ENCODE data around the gene SERPINA1. TPM values are rescaled to one million over a fixed set of nuclear protein-coding genes. Genes with fewer than 3 reads are reported as not detected.
"Not testable (repeated sequence)": the region's sequence is repeated elsewhere in the genome, so short reads cannot be mapped to it uniquely, and the experiment has no call there.

SERPINA1 gene
- 0.56 TPM for polyA plus RNA-seq (2013, experiment 1 of 4)
- 0.34 TPM for polyA plus RNA-seq (2013, experiment 2 of 4)
- 1.7 TPM for polyA plus RNA-seq (2013, experiment 3 of 4)
- polyA plus RNA-seq (2013, experiment 4 of 4): 1.1 TPM

- Histone ChIP-seq H3K27ac (ENCODE audit: insufficient read depth, low read depth, low read length, poor library complexity, severe bottlenecking) (no peak within 1 kb of the TSS), H3K4me1 (ENCODE audit: control insufficient read depth, insufficient read depth, low read length) (peaks cover 5% of the 10 kb centered on the region), H3K27me3 (ENCODE audit: control insufficient read depth, insufficient read depth, low read length, poor library complexity, severe bottlenecking) (no peaks in the 10 kb centered on the region), H3K9me3 (ENCODE audit: control insufficient read depth, low read length) (no peaks in the 10 kb centered on the region), H3K4me3 (ENCODE audit: insufficient read depth, low read depth, low read length) (no peak within 1 kb of the TSS), H3K36me3 (ENCODE audit: control insufficient read depth, insufficient read depth, low read length) (no peaks in the 10 kb centered on the region)
- 87 to 91% methylated on average over 18 of the region's 18 CpGs for WGBS, 2 experiments
These were observed at the start of gene SERPINA1 for GRCh38 chr14:94388384-94389103. SERPINA1 (minus strand) TSS chr14:94388602; CDS start chr14:94383237, 5,365 bp downstream.

- Histone ChIP-seq H3K4me3 (ENCODE audit: insufficient read depth, low read depth, low read length) (no peak overlapping the region), H3K27me3 (ENCODE audit: control insufficient read depth, insufficient read depth, low read length, poor library complexity, severe bottlenecking) (no peaks in the 10 kb centered on the region), H3K27ac (ENCODE audit: insufficient read depth, low read depth, low read length, poor library complexity, severe bottlenecking) (no peak overlapping the region), H3K9me3 (ENCODE audit: control insufficient read depth, low read length) (no peaks in the 10 kb centered on the region), H3K4me1 (ENCODE audit: control insufficient read depth, insufficient read depth, low read length) (no peaks in the 10 kb centered on the region), H3K36me3 (ENCODE audit: control insufficient read depth, insufficient read depth, low read length) (no peaks in the 10 kb centered on the region)
- 91% methylated on average over 2 of the region's 2 CpGs for WGBS, 2 experiments
These were observed 40.2 kb upstream of the SERPINA1 start for GRCh38 chr14:94428610-94429009.

GRCh38 chr14:94427016-94427613 is 38.7 kb upstream of the SERPINA1 start:
- Histone ChIP-seq H3K4me3 (ENCODE audit: insufficient read depth, low read depth, low read length) (no peak overlapping the region), H3K9me3 (ENCODE audit: control insufficient read depth, low read length) (no peaks in the 10 kb centered on the region), H3K4me1 (ENCODE audit: control insufficient read depth, insufficient read depth, low read length) (no peaks in the 10 kb centered on the region), H3K36me3 (ENCODE audit: control insufficient read depth, insufficient read depth, low read length) (no peaks in the 10 kb centered on the region), H3K27ac (ENCODE audit: insufficient read depth, low read depth, low read length, poor library complexity, severe bottlenecking) (no peak overlapping the region), H3K27me3 (ENCODE audit: control insufficient read depth, insufficient read depth, low read length, poor library complexity, severe bottlenecking) (no peaks in the 10 kb centered on the region)
- 94 to 98% methylated on average over 9 of the region's 9 CpGs for WGBS, 2 experiments

GRCh38 chr14:94426526-94426925 is 38.1 kb upstream of the SERPINA1 start:
- no peaks in the 10 kb centered on the region for H3K9me3 ChIP-seq (ENCODE audit: control insufficient read depth, low read length)
- WGBS, 2 experiments: 95 to 97% methylated on average over 4 of the region's 4 CpGs
- no peaks in the 10 kb centered on the region for H3K4me1 ChIP-seq (ENCODE audit: control insufficient read depth, insufficient read depth, low read length)
- no peak overlapping the region for H3K27ac ChIP-seq (ENCODE audit: insufficient read depth, low read depth, low read length, poor library complexity, severe bottlenecking)
- H3K36me3 ChIP-seq (ENCODE audit: control insufficient read depth, insufficient read depth, low read length): no peaks in the 10 kb centered on the region
- H3K4me3 ChIP-seq (ENCODE audit: insufficient read depth, low read depth, low read length): no peak overlapping the region
- no peaks in the 10 kb centered on the region for H3K27me3 ChIP-seq (ENCODE audit: control insufficient read depth, insufficient read depth, low read length, poor library complexity, severe bottlenecking)

- H3K27me3 ChIP-seq (ENCODE audit: control insufficient read depth, insufficient read depth, low read length, poor library complexity, severe bottlenecking): no peaks in the 10 kb centered on the region
- H3K36me3 ChIP-seq (ENCODE audit: control insufficient read depth, insufficient read depth, low read length): no peaks in the 10 kb centered on the region
- H3K9me3 ChIP-seq (ENCODE audit: control insufficient read depth, low read length): no peaks in the 10 kb centered on the region
- H3K4me1 ChIP-seq (ENCODE audit: control insufficient read depth, insufficient read depth, low read length): no peaks in the 10 kb centered on the region
- no peak overlapping the region for H3K27ac ChIP-seq (ENCODE audit: insufficient read depth, low read depth, low read length, poor library complexity, severe bottlenecking)
- H3K4me3 ChIP-seq (ENCODE audit: insufficient read depth, low read depth, low read length): no peak overlapping the region
- 95 to 96% methylated on average over 3 of the region's 3 CpGs for WGBS, 2 experiments
These were observed 36.0 kb upstream of the SERPINA1 start for GRCh38 chr14:94424371-94424770.

- WGBS, 2 experiments: 21 to 22% methylated on average over 13 of the region's 13 CpGs
- H3K27ac ChIP-seq (ENCODE audit: insufficient read depth, low read depth, low read length, poor library complexity, severe bottlenecking): no peak overlapping the region
- no peaks in the 10 kb centered on the region for H3K36me3 ChIP-seq (ENCODE audit: control insufficient read depth, insufficient read depth, low read length)
- no peaks in the 10 kb centered on the region for H3K9me3 ChIP-seq (ENCODE audit: control insufficient read depth, low read length)
- H3K4me1 ChIP-seq (ENCODE audit: control insufficient read depth, insufficient read depth, low read length): no peaks in the 10 kb centered on the region
- H3K4me3 ChIP-seq (ENCODE audit: insufficient read depth, low read depth, low read length): no peak overlapping the region
- H3K27me3 ChIP-seq (ENCODE audit: control insufficient read depth, insufficient read depth, low read length, poor library complexity, severe bottlenecking): no peaks in the 10 kb centered on the region
These were observed 35.2 kb upstream of the SERPINA1 start for GRCh38 chr14:94423453-94424056.

GRCh38 chr14:94421316-94421715 is 32.9 kb upstream of the SERPINA1 start:
- no peak overlapping the region for H3K4me3 ChIP-seq (ENCODE audit: insufficient read depth, low read depth, low read length)
- 86 to 93% methylated on average over 2 of the region's 2 CpGs for WGBS, 2 experiments
- H3K27me3 ChIP-seq (ENCODE audit: control insufficient read depth, insufficient read depth, low read length, poor library complexity, severe bottlenecking): no peaks in the 10 kb centered on the region
- H3K4me1 ChIP-seq (ENCODE audit: control insufficient read depth, insufficient read depth, low read length): no peaks in the 10 kb centered on the region
- no peak overlapping the region for H3K27ac ChIP-seq (ENCODE audit: insufficient read depth, low read depth, low read length, poor library complexity, severe bottlenecking)
- H3K9me3 ChIP-seq (ENCODE audit: control insufficient read depth, low read length): no peaks in the 10 kb centered on the region
- no peaks in the 10 kb centered on the region for H3K36me3 ChIP-seq (ENCODE audit: control insufficient read depth, insufficient read depth, low read length)

GRCh38 chr14:94417497-94418205 is 29.2 kb upstream of the SERPINA1 start:
- not testable (repeated sequence) for H3K4me1 ChIP-seq (ENCODE audit: control insufficient read depth, insufficient read depth, low read length)
- WGBS, 2 experiments: 89 to 94% methylated on average over 3 of the region's 3 CpGs

GRCh38 chr14:94412671-94413638 is 24.6 kb upstream of the SERPINA1 start:
- Histone ChIP-seq H3K4me1 (ENCODE audit: control insufficient read depth, insufficient read depth, low read length) (no peaks in the 10 kb centered on the region), H3K4me3 (ENCODE audit: insufficient read depth, low read depth, low read length) (no peak overlapping the region), H3K9me3 (ENCODE audit: control insufficient read depth, low read length) (no peaks in the 10 kb centered on the region), H3K36me3 (ENCODE audit: control insufficient read depth, insufficient read depth, low read length) (no peaks in the 10 kb centered on the region), H3K27me3 (ENCODE audit: control insufficient read depth, insufficient read depth, low read length, poor library complexity, severe bottlenecking) (no peaks in the 10 kb centered on the region), H3K27ac (ENCODE audit: insufficient read depth, low read depth, low read length, poor library complexity, severe bottlenecking) (no peak overlapping the region)
- WGBS, 2 experiments: 87 to 90% methylated on average over 8 of the region's 8 CpGs

More at GRCh38 chr14:94417497-94418205, 29.2 kb upstream of the SERPINA1 start:
- H3K9me3 ChIP-seq (ENCODE audit: control insufficient read depth, low read length); H3K4me3 ChIP-seq (ENCODE audit: insufficient read depth, low read depth, low read length); H3K27me3 ChIP-seq (ENCODE audit: control insufficient read depth, insufficient read depth, low read length, poor library complexity, severe bottlenecking); H3K36me3 ChIP-seq (ENCODE audit: control insufficient read depth, insufficient read depth, low read length); H3K27ac ChIP-seq (ENCODE audit: insufficient read depth, low read depth, low read length, poor library complexity, severe bottlenecking): not testable (repeated sequence)

All from ectodermal cell (in vitro differentiated cells).